SK-N-MC (cell line): ENCODE data around the gene PLXDC2.

Source experiments
- EZH2 ChIP-seq: fragments of 200-600 bp; sonication (generic); IDR thresholded peaks from one replicate; pipeline ENCODE4 v1.6.1; 2017; ENCODE audit warnings: antibody characterized with exemption
- FOXP2 ChIP-seq: optimal IDR thresholded peaks from 2 replicates; pipeline ENCODE3; 2011; ENCODE audit warnings: mild to moderate bottlenecking, moderate library complexity; ENCODE audit not compliant: insufficient read depth; ENCODE audit errors: extremely low read length, control extremely low read depth
- POLR2AphosphoS5 ChIP-seq: IDR thresholded peaks from 2 replicates; pipeline ENCODE4 v1.6.1; 2012; ENCODE audit warnings: mild to moderate bottlenecking, low read depth, low read length, borderline replicate concordance

DNA sequence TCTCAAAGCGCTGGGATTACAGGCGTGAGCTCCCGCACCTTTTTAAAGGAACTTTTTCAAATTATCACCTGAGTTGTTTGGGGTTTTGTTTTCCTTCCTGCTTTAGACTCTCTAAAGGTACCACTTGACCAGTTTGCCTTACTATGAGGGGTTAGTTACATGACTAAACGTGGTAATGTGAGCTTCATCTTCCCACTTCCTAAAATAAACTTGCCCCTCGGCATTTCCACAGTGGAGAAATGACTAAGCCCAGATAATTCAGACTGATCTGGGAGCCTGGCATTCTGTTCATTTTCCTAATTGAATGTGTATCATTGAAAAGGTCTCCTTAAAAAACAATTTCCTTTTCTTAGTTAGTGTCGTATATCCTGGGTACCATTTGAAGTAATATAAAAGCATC is 163.4 kb downstream of the PLXDC2 start:
- no peak for TF ChIP-seq EZH2
- TF ChIP-seq POLR2AphosphoS5: no peak
- TF ChIP-seq FOXP2: no peak
